ENCODE results near the gene GUCY2F.

The GUCY2F gene

GRCh38 chrX:109481986-109482385 lies at the start of gene GUCY2F:
Gene GUCY2F, minus strand, starts transcription at chrX:109482086. Its CDS starts 6,150 bp downstream, at chrX:109475936.
- Mint-ChIP-seq H3K36me3 (ENCODE audit: low read depth) (no peaks in the 10 kb centered on the region), H3K27ac (no peak within 1 kb of the TSS), H3K27me3 (ENCODE audit: low read depth) (no peaks in the 10 kb centered on the region), H3K4me1 (no peaks in the 10 kb centered on the region), H3K4me3 (no peak within 1 kb of the TSS), H3K9me3 (no peaks in the 10 kb centered on the region)
- TF ChIP-seq CTCF (IDR thresholded peaks at IDR 0.05; ENCODE audit: unreplicated experiment in 3 of 3), result no peak

- H3K27ac Mint-ChIP-seq, result no peak overlapping the region
- no peaks in the 10 kb centered on the region for H3K4me1 Mint-ChIP-seq
- TF ChIP-seq CTCF (IDR thresholded peaks at IDR 0.05; ENCODE audit: unreplicated experiment in 3 of 3), result no peak
- H3K36me3 Mint-ChIP-seq (ENCODE audit: low read depth), result no peaks in the 10 kb centered on the region
- no peaks in the 10 kb centered on the region for H3K9me3 Mint-ChIP-seq
- peaks cover 4% of the 10 kb centered on the region for H3K27me3 Mint-ChIP-seq (ENCODE audit: low read depth)
- no peak overlapping the region for H3K4me3 Mint-ChIP-seq
Observed at GRCh38 chrX:109519001-109519400, 37.1 kb upstream of the GUCY2F start.

GRCh38 chrX:109511113-109511512 lies 29.2 kb upstream of the GUCY2F start:
- H3K9me3 Mint-ChIP-seq, result no peaks in the 10 kb centered on the region

GRCh38 chrX:109508915-109509314 lies 27.0 kb upstream of the GUCY2F start:
- Mint-ChIP-seq H3K4me3 (no peak overlapping the region), H3K9me3 (no peaks in the 10 kb centered on the region)

More at GRCh38 chrX:109511113-109511512, 29.2 kb upstream of the GUCY2F start:
- Mint-ChIP-seq H3K36me3 (ENCODE audit: low read depth) (no peaks in the 10 kb centered on the region), H3K4me1 (no peaks in the 10 kb centered on the region), H3K27ac (no peak overlapping the region), H3K27me3 (ENCODE audit: low read depth) (no peaks in the 10 kb centered on the region), H3K4me3 (no peak overlapping the region)
- TF ChIP-seq CTCF (IDR thresholded peaks at IDR 0.05; ENCODE audit: unreplicated experiment in 3 of 3), result no peak

GRCh38 chrX:109501176-109501575 lies 19.3 kb upstream of the GUCY2F start:
- Mint-ChIP-seq H3K4me1 (no peaks in the 10 kb centered on the region), H3K27me3 (ENCODE audit: low read depth) (peaks cover 4% of the 10 kb centered on the region), H3K4me3 (no peak overlapping the region), H3K9me3 (no peaks in the 10 kb centered on the region), H3K27ac (no peak overlapping the region), H3K36me3 (ENCODE audit: low read depth) (no peaks in the 10 kb centered on the region)
- no peak for TF ChIP-seq CTCF (IDR thresholded peaks at IDR 0.05; ENCODE audit: unreplicated experiment in 3 of 3)

More at GRCh38 chrX:109508915-109509314, 27.0 kb upstream of the GUCY2F start:
- Mint-ChIP-seq H3K36me3 (ENCODE audit: low read depth) (no peaks in the 10 kb centered on the region), H3K27ac (no peak overlapping the region), H3K4me1 (no peaks in the 10 kb centered on the region), H3K27me3 (ENCODE audit: low read depth) (no peaks in the 10 kb centered on the region)
- TF ChIP-seq CTCF (IDR thresholded peaks at IDR 0.05; ENCODE audit: unreplicated experiment in 3 of 3), result no peak

GRCh38 chrX:109498434-109498833 lies 16.5 kb upstream of the GUCY2F start:
- Mint-ChIP-seq H3K9me3 (no peaks in the 10 kb centered on the region), H3K27me3 (ENCODE audit: low read depth) (peaks cover 4% of the 10 kb centered on the region), H3K4me3 (no peak overlapping the region), H3K27ac (no peak overlapping the region), H3K36me3 (ENCODE audit: low read depth) (no peaks in the 10 kb centered on the region), H3K4me1 (no peaks in the 10 kb centered on the region)
- no peak for TF ChIP-seq CTCF (IDR thresholded peaks at IDR 0.05; ENCODE audit: unreplicated experiment in 3 of 3)
